MCF 10A (cell line): ENCODE measurements around the gene SLC35B2. TPM values are rescaled to one million over a fixed set of nuclear protein-coding genes. Genes with fewer than 3 reads are reported as not detected.

Experiments used
- BruUV-seq: library from RNA; stranded (reverse); fragments of 400-500 nt; replicated peaks from 2 replicates; lab custom pipeline; 2021; lab: Mats Ljungman, UMichigan
- CTCF ChIA-PET: fragments of 300-600 bp; sonication (Branson Sonifier 250); formaldehyde crosslinking; extraction: SDS; loops from one replicate; lab custom pipeline; 2021; ENCODE audit warnings: antibody characterized with exemption, inconsistent platforms; lab: Yijun Ruan, JAX
- POLR2A ChIA-PET: fragments of 300-600, 350-650 bp; sonication (Branson Sonifier 250); formaldehyde crosslinking; extraction: SDS; loops from one replicate; lab custom pipeline; 2020; ENCODE audit warnings: antibody characterized with exemption, inconsistent platforms; lab: Yijun Ruan, JAX
- DNase-seq: peaks from one replicate; pipeline ENCODE4 v3.0.0-alpha.2; 2018; ENCODE audit not compliant: unreplicated experiment
- H3K27ac Mint-ChIP-seq: one replicate; pipeline ENCODE4 v1.8.0; 2022; ENCODE audit warnings: mild to moderate bottlenecking, low read depth, mixed read lengths; ENCODE audit not compliant: unreplicated experiment
- H3K27me3 Mint-ChIP-seq: one replicate; pipeline ENCODE4 v1.8.0; 2022; ENCODE audit warnings: mixed read lengths; ENCODE audit not compliant: insufficient read depth, unreplicated experiment
- H3K36me3 Mint-ChIP-seq: one replicate; pipeline ENCODE4 v1.8.0; 2022; ENCODE audit warnings: mild to moderate bottlenecking, moderate library complexity, mixed read lengths; ENCODE audit not compliant: insufficient read depth, unreplicated experiment
- H3K4me1 Mint-ChIP-seq: one replicate; pipeline ENCODE4 v1.8.0; 2022; ENCODE audit warnings: mixed read lengths; ENCODE audit not compliant: insufficient read depth, unreplicated experiment
- H3K4me3 Mint-ChIP-seq: one replicate; pipeline ENCODE4 v1.8.0; 2022; ENCODE audit warnings: mild to moderate bottlenecking, moderate library complexity, mixed read lengths; ENCODE audit not compliant: unreplicated experiment
- H3K9me3 Mint-ChIP-seq: one replicate; pipeline ENCODE4 v1.8.0; 2022; ENCODE audit warnings: mixed read lengths; ENCODE audit not compliant: unreplicated experiment
- CTCF ChIP-seq: fragments of 200-600 bp; IDR thresholded peaks from one replicate; pipeline ENCODE4 v1.8.0; 2022; ENCODE audit warnings: antibody characterized with exemption, mild to moderate bottlenecking; ENCODE audit not compliant: unreplicated experiment
- intact Hi-C: fragments of 100-400 bp; cut with micrococcal nuclease; formaldehyde crosslinking; loops from 2 replicates; pipeline ENCODE4 v1.14.1; 2022
- total RNA-seq: library from RNA; stranded (reverse); gene quantifications from 2 replicates; pipeline ENCODE4 v1.2.3, GENCODE V29; 2022

SLC35B2 gene
- total RNA-seq, 1 experiment from 2014 or later, result 27.1 TPM

GRCh38 chr6:44235269-44235668, 22.1 kb downstream of the SLC35B2 start:
- no peak for TF ChIP-seq CTCF
- ChIA-PET POLR2A (interaction anchor here (1.0 to 5.2 kb wide), 7 partner anchors 11 to 63 kb away, joined by 3 to 114 read pairs (median 6); partner anchors contain the start of genes HSP90AB1 and SLC35B2), CTCF (interaction anchor here (0.5 to 3.6 kb wide), 27 partner anchors 8 to 1548 kb away, joined by 3 to 52 read pairs (median 4); partner anchors contain the start of genes HSP90AB1, SLC29A1 and SLC35B2)
- intact Hi-C loops, result no loop called here
- BruUV-seq, result no TSS peak
- Mint-ChIP-seq H3K4me3 (no peak overlapping the region), H3K9me3 (no peaks in the 10 kb centered on the region), H3K36me3 (peaks cover 7% of the 10 kb centered on the region), H3K4me1 (peaks cover 22% of the 10 kb centered on the region), H3K27ac (no peak overlapping the region), H3K27me3 (no peaks in the 10 kb centered on the region)
- DNase-seq, result no peak

DNA sequence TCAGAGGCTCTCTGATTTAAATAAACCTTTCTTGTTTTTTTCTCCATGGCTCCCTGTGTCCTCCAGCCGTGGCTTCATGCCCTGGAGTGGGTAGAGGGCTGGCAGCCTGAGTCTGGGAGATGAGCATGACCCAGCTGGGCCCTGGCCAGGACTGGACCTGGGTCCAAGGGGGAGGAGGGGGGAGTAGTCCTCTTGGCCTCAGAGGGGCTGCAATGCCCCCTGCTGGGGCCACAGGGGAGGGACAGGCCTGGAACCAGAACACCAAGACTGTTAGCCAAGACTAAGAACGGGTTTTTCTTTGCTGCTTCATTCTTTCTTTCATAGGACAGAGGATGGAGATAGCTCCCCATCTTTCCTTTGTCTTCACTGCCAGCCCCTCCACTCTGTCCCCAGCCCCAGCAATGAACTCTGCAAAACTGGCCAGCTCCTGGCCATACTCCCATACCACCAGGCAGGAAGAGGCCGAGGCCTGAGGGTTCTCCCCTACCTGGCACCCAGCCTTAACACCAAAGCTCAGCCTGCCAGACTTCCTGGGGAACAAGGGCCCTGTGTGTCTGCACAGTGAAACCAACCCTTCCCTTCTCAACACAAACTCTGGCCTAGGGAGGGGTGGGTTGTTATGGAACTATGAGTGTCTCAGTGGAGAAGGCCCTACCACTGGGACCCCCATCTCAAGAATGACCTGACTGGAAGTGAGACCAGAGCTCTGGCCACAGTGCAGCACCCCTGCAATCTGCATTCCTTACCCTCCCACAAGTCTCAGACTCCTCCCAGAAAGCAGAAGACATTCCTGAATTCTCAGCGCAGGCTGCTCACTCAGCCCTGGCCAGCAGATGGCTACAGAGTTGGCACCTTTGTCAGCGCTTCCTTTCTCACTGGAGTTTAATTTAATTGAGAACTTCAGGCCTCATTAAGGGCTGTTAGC, 23.0 kb downstream of the SLC35B2 start:
- Mint-ChIP-seq H3K9me3 (no peaks in the 10 kb centered on the region), H3K27ac (peak overlapping the region; percentile 49), H3K4me3 (no peak overlapping the region), H3K27me3 (no peaks in the 10 kb centered on the region), H3K4me1 (peaks cover 24% of the 10 kb centered on the region), H3K36me3 (peaks cover 7% of the 10 kb centered on the region)
- POLR2A ChIA-PET, result interaction anchor here (0.6 to 5.2 kb wide), 10 partner anchors 10 to 605 kb away, joined by 3 to 114 read pairs (median 4); partner anchors contain the start of genes HSP90AB1 and SLC35B2
- peak; percentile 52 for TF ChIP-seq CTCF
- peak; percentile 74 for DNase-seq
- CTCF ChIA-PET, result interaction anchor here (0.6 to 3.6 kb wide), 33 partner anchors 7 to 1317 kb away, joined by 3 to 52 read pairs (median 5); partner anchors contain the start of genes HSP90AB1, SLC29A1 and SLC35B2
- BruUV-seq, result no TSS peak
- intact Hi-C loops, result no loop called here

DNA sequence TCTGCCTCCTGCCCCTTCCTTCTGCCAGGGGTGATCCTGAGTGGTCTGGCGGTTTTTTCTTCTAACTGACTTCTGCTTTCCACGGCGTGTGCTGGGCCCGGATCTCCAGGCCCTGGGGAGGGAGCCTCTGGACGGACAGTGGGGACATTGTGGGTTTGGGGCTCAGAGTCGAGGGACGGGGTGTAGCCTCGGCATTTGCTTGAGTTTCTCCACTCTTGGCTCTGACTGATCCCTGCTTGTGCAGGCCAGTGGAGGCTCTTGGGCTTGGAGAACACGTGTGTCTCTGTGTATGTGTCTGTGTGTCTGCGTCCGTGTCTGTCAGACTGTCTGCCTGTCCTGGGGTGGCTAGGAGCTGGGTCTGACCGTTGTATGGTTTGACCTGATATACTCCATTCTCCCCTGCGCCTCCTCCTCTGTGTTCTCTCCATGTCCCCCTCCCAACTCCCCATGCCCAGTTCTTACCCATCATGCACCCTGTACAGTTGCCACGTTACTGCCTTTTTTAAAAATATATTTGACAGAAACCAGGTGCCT, 23.7 kb downstream of the SLC35B2 start:
- Mint-ChIP-seq H3K4me1 (peaks cover 25% of the 10 kb centered on the region), H3K27me3 (no peaks in the 10 kb centered on the region), H3K36me3 (peaks cover 7% of the 10 kb centered on the region), H3K4me3 (no peak overlapping the region), H3K27ac (peak overlapping the region; percentile 49), H3K9me3 (no peaks in the 10 kb centered on the region)
- intact Hi-C loops, result no loop called here
- no TSS peak for BruUV-seq
- ChIA-PET POLR2A (interaction anchor here (1.2 to 5.2 kb wide), 3 partner anchors 9 to 13 kb away, joined by 5 to 114 read pairs (median 6); partner anchors contain the start of gene HSP90AB1), CTCF (interaction anchor here (0.7 to 3.6 kb wide), 16 partner anchors 10 to 136 kb away, joined by 3 to 52 read pairs (median 5); partner anchors contain the start of genes SLC29A1 and SLC35B2)
- no peak for DNase-seq
- TF ChIP-seq CTCF, result no peak
